HepG2 (cell line): ENCODE data around the gene TBL3. TPM values are rescaled to one million over a fixed set of nuclear protein-coding genes. Genes with fewer than 3 reads are reported as not detected.

ENCODE experiments used
- AGO1 ChIP-seq: fragments of 200-400 bp; formaldehyde crosslinking; IDR thresholded peaks from 2 replicates; pipeline ENCODE4 v1.6.1; 2017; ENCODE audit warnings: mild to moderate bottlenecking, low read depth, low read length, moderate library complexity; ENCODE audit not compliant: poor library complexity, severe bottlenecking
- FOXC1 ChIP-seq: sonication (generic); formaldehyde crosslinking; IDR thresholded peaks from 2 replicates; pipeline ENCODE4 v1.8.0; 2022; ENCODE audit warnings: mild to moderate bottlenecking, missing genetic modification reagents, borderline replicate concordance
- FOXM1 ChIP-seq: sonication (generic); formaldehyde crosslinking; IDR thresholded peaks from 2 replicates; pipeline ENCODE4 v1.5.0; 2020; ENCODE audit warnings: missing genetic modification reagents
- GPN1 ChIP-seq: sonication (generic); formaldehyde crosslinking; IDR thresholded peaks from 2 replicates; pipeline ENCODE4 v1.5.1; 2020; ENCODE audit warnings: missing genetic modification reagents, borderline replicate concordance
- MEIS2 ChIP-seq: sonication (generic); formaldehyde crosslinking; IDR thresholded peaks from 2 replicates; pipeline ENCODE4 v1.9.0; 2021; ENCODE audit warnings: mild to moderate bottlenecking, missing genetic modification reagents
- PATZ1 ChIP-seq: sonication (generic); formaldehyde crosslinking; IDR thresholded peaks from 2 replicates; pipeline ENCODE4 v1.4.0; 2020; ENCODE audit warnings: missing genetic modification reagents
- PBX3 ChIP-seq: sonication (generic); formaldehyde crosslinking; IDR thresholded peaks from 2 replicates; pipeline ENCODE4 v1.8.1; 2023; ENCODE audit warnings: missing genetic modification reagents, inconsistent platforms, borderline replicate concordance
- POLR2G ChIP-seq: fragments of 200-400 bp; formaldehyde crosslinking; IDR thresholded peaks from 2 replicates; pipeline ENCODE4 v1.6.1; 2018; ENCODE audit warnings: mild to moderate bottlenecking, low read depth, low read length, moderate library complexity
- RXRA ChIP-seq: sonication (generic); formaldehyde crosslinking; IDR thresholded peaks from 2 replicates; pipeline ENCODE4 v1.5.1; 2020; ENCODE audit warnings: missing genetic modification reagents
- SCMH1 ChIP-seq: sonication (generic); formaldehyde crosslinking; IDR thresholded peaks from 2 replicates; pipeline ENCODE4 v1.9.0; 2021; ENCODE audit warnings: missing genetic modification reagents, mild to moderate bottlenecking, borderline replicate concordance
- SP1 ChIP-seq, 2 experiments: fragments of 450-650 bp in 1 of 2; sonication (generic) in 1 of 2; formaldehyde crosslinking in 1 of 2; IDR thresholded peaks; 2 replicates each; pipeline versions ENCODE4 v1.4.0 to v1.6.1; 2016 to 2020; ENCODE audit warnings: missing genetic modification reagents in 1 of 2
- TBP ChIP-seq: sonication (generic); formaldehyde crosslinking; IDR thresholded peaks from 2 replicates; pipeline ENCODE4 v1.5.0; 2020; ENCODE audit warnings: missing genetic modification reagents
- ZBTB34 ChIP-seq: sonication (generic); formaldehyde crosslinking; IDR thresholded peaks from 2 replicates; pipeline ENCODE4 v1.8.0; 2022; ENCODE audit warnings: mild to moderate bottlenecking, missing genetic modification reagents
- ZNF749 ChIP-seq: sonication (generic); formaldehyde crosslinking; IDR thresholded peaks from 2 replicates; pipeline ENCODE4 v1.8.0; 2022; ENCODE audit warnings: mild to moderate bottlenecking, missing genetic modification reagents, moderate library complexity, borderline replicate concordance
- polyA plus RNA-seq, 8 experiments: library from polyadenylated mRNA; depleted of rRNA in 3 of 8; stranded (reverse) in 7 of 8; unstranded in 1 of 8; fragments of >200 nt; fragmentation: Illumina TruSeq in 4 of 8; extraction: Trizol in 4 of 8; gene quantifications; 2 replicates each; pipeline versions ENCODE4 v1.2.1 to v1.2.3, GENCODE V29; 2011 to 2016; ENCODE audit warnings: low read depth in 4 of 8, missing spikeins in 1 of 8, mixed read lengths in 1 of 8; ENCODE audit not compliant: insufficient read depth in 1 of 8
- total RNA-seq, 5 experiments: library from RNA; depleted of rRNA; stranded (reverse); fragments of >200 nt; fragmentation: Illumina TruSeq; extraction: Trizol; gene quantifications; 2 replicates each; pipeline ENCODE4 v1.2.3, GENCODE V29; 2016; ENCODE audit warnings: low read depth in 1 of 5
- TF ChIP-seq, protein P1 (sequence below): sonication (generic); formaldehyde crosslinking; IDR thresholded peaks from 2 replicates; pipeline ENCODE4 v1.4.0; 2020; ENCODE audit warnings: mild to moderate bottlenecking, missing genetic modification reagents
- TF ChIP-seq, protein P2 (sequence below): sonication (generic); formaldehyde crosslinking; conservative IDR thresholded peaks from 2 replicates; pipeline ENCODE4 v1.5.0; 2020; ENCODE audit warnings: missing genetic modification reagents
- TF ChIP-seq, protein P3 (sequence below): sonication (generic); formaldehyde crosslinking; IDR thresholded peaks from 2 replicates; pipeline ENCODE4 v1.5.0; 2020; ENCODE audit warnings: mild to moderate bottlenecking, missing genetic modification reagents

TBL3 gene
- total and polyA plus RNA-seq, 2 of the 13 experiments (the other 11 are each of a cell fraction or from before 2014, with no cell fraction given) = 16.8 to 38.0 TPM

GRCh38 chr16:1932050-1933028 is 39.5 kb upstream of the TBL3 start (continued):
- TF ChIP-seq POLR2G = 0 out of 2 replicates have a peak, but pooled peaks have one; percentile 47
- TF ChIP-seq, protein P1, sequence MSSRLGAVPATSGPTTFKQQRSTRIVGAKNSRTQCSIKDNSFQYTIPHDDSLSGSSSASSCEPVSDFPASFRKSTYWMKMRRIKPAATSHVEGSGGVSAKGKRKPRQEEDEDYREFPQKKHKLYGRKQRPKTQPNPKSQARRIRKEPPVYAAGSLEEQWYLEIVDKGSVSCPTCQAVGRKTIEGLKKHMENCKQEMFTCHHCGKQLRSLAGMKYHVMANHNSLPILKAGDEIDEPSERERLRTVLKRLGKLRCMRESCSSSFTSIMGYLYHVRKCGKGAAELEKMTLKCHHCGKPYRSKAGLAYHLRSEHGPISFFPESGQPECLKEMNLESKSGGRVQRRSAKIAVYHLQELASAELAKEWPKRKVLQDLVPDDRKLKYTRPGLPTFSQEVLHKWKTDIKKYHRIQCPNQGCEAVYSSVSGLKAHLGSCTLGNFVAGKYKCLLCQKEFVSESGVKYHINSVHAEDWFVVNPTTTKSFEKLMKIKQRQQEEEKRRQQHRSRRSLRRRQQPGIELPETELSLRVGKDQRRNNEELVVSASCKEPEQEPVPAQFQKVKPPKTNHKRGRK (CRISPR knock-in tag) = no peak
- TF ChIP-seq SCMH1 = no peak
- TF ChIP-seq ZNF749 (CRISPR knock-in tag) = no peak
- TF ChIP-seq ZBTB34 (CRISPR knock-in tag) = no peak
- TF ChIP-seq TBP = no peak
- TF ChIP-seq GPN1 = no peak
- no peak for TF ChIP-seq FOXM1 (CRISPR knock-in tag)
- TF ChIP-seq PBX3 (CRISPR knock-in tag) = no peak
- TF ChIP-seq PATZ1 (CRISPR knock-in tag) = no peak
- no peak for TF ChIP-seq AGO1
- TF ChIP-seq FOXC1 (CRISPR knock-in tag) = no peak
- TF ChIP-seq SP1 (IDR thresholded peaks at IDR 0.05) = no peak
- TF ChIP-seq SP1 (CRISPR knock-in tag; IDR thresholded peaks at IDR 0.05) = 0 out of 2 replicates have a peak, but pooled peaks have one; percentile 42
- TF ChIP-seq, protein P2, sequence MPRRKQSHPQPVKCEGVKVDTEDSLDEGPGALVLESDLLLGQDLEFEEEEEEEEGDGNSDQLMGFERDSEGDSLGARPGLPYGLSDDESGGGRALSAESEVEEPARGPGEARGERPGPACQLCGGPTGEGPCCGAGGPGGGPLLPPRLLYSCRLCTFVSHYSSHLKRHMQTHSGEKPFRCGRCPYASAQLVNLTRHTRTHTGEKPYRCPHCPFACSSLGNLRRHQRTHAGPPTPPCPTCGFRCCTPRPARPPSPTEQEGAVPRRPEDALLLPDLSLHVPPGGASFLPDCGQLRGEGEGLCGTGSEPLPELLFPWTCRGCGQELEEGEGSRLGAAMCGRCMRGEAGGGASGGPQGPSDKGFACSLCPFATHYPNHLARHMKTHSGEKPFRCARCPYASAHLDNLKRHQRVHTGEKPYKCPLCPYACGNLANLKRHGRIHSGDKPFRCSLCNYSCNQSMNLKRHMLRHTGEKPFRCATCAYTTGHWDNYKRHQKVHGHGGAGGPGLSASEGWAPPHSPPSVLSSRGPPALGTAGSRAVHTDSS (CRISPR knock-in tag) = no peak
- TF ChIP-seq MEIS2 (CRISPR knock-in tag) = no peak
- peak; percentile 43; the same call in 1 of the 2 replicates for TF ChIP-seq RXRA
- TF ChIP-seq, protein P3, sequence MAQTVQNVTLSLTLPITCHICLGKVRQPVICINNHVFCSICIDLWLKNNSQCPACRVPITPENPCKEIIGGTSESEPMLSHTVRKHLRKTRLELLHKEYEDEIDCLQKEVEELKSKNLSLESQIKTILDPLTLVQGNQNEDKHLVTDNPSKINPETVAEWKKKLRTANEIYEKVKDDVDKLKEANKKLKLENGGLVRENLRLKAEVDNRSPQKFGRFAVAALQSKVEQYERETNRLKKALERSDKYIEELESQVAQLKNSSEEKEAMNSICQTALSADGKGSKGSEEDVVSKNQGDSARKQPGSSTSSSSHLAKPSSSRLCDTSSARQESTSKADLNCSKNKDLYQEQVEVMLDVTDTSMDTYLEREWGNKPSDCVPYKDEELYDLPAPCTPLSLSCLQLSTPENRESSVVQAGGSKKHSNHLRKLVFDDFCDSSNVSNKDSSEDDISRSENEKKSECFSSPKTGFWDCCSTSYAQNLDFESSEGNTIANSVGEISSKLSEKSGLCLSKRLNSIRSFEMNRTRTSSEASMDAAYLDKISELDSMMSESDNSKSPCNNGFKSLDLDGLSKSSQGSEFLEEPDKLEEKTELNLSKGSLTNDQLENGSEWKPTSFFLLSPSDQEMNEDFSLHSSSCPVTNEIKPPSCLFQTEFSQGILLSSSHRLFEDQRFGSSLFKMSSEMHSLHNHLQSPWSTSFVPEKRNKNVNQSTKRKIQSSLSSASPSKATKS = no peak
